HK-2 (cell line): ENCODE data around the gene AKAP13.

ENCODE experiments used
- DNase-seq: peaks from one replicate; pipeline ENCODE4 v3.0.0-alpha.2; 2018; ENCODE audit not compliant: unreplicated experiment

Gene AKAP13

DNA sequence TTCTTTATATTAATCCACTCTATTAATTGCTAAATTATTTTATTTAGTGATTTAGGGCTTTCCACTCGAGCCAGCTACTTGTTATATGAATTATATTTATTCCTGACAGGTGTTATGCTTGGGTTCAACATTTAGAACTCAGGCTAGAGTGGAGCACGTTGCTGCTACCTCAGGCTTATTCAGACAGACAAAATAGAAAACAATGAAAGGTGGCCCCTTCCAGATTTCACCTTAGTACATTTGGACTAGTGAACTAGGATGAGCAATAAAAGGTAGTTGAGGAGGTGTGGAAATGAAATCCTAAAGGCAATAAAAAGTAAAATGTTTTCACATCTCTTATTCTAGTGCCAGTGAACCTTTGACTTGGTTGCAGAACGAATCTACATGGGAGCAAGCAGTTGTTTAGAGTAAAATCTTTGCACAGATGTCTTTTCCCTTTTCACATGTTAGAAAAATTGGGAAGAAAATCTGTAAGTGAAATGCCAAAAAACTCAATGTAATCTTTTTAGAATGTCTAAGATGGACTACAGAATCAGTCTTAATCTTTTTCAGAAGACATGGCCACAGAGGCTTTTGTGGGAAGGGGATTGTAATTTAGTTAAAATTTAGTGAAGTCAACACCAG is 63.8 kb downstream of the AKAP13 start:
- no peak for DNase-seq

GRCh38 chr15:85445361-85445760 is 65.0 kb downstream of the AKAP13 start:
- DNase-seq: no peak

- DNase-seq: no peak
Observed at GRCh38 chr15:85451099-85451700, 70.8 kb downstream of the AKAP13 start.

DNA sequence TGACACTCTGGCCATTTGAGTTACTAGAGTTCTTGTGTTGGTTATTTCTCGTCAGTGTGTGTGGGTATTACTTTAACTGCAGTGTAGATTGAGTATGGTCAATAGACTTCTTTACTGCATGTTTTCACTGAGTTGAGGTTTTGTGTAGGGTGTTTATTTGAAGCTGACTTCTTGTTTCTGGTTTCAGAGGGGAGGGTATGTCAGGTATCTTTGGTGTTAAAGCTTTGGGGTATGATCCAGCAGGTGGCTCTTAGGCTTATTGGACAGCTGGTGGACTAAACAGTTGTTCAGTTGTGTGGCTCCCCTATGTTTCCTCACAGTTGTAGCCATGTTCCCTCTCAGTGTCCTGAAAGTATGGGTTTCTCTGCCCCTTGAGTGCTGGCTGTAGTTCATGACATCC is 72.0 kb downstream of the AKAP13 start:
- no peak for DNase-seq

GRCh38 chr15:85453144-85453872 is 72.9 kb downstream of the AKAP13 start:
- no peak for DNase-seq

DNA sequence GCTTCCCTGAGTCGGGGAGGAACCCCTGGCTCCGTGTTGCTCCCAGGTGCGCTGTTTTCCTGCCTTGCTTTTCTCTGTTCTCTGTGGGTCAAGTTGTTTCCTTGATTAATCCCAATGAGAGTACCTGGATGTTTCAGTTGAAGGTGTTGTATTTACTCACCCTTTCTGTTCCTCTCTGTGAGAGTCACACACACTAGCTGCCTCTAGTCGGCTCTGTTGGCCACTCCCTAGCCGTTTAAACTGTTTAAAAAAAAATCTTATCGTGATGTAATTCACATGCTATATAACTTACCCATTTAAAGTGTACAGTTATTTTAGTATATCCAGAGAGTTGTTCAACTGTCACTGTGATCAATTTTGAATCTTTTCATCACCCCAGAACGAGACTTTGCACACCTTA is 74.0 kb downstream of the AKAP13 start:
- no peak for DNase-seq

DNA sequence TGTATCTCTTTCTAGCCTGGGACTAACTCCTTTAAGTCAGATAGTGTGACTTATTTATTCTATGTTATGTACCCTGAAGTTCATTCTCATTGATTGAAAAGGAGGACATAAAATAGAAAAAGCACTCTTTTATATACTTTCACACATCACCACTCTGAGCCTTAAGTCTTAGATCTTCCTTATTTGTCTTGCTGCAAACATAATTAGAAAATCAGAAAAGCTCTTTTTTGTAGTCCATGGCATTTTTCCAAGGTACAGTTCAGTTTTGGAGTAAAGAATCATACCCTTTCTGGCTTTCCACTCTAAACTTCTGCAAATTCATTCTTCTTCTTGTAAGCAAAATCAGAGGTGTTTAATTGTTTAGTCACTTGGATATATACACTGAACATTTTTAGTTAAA is 75.5 kb downstream of the AKAP13 start:
- no peak for DNase-seq

DNA sequence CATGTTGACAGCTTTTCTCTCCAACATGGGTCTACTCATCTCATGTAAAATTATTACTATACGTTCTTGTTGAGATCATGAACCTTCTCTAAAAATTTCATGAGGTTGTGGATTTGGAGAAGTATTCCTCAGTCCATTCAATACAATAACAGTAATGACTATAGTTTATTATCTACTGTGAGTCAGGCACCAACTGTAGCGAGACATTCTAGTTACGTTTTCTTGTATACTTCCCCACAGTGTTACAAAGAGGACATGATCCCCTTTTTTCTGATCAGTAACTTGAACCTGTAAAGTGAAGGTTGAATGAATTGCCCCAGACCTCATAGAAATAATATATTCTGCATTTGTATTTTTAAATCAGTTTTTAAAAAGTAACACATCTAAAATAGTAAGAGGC is 76.4 kb downstream of the AKAP13 start:
- DNase-seq: no peak

DNA sequence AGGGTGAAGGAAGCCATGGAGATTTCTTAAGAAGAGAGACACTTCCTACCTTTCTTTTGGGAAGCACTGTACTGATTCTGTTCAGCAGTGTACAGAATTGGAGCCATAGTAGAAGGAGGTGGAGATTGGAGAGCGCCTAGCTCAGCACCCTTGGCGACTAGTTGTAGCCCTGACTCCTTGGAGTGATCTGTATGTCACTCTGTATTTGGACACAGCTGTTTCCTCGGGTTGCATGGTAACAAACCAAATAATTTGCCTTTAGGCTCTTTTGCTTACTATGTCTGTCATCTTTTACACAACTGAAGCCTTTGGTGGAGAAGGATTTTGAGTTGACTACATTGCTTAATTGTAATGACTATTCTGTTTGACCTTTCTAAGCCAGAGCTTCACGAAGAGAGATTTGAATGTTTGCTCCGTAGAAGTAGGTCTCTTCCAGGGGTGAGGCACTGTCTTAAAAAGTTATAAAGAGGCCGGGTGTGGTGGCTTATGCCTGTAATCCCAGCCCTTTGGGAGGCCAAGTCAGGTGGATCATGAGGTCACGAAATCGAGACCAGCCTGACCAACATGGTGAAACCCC is 77.1 kb downstream of the AKAP13 start:
- DNase-seq: no peak

GRCh38 chr15:85458764-85459163 is 78.4 kb downstream of the AKAP13 start:
- DNase-seq: no peak

DNA sequence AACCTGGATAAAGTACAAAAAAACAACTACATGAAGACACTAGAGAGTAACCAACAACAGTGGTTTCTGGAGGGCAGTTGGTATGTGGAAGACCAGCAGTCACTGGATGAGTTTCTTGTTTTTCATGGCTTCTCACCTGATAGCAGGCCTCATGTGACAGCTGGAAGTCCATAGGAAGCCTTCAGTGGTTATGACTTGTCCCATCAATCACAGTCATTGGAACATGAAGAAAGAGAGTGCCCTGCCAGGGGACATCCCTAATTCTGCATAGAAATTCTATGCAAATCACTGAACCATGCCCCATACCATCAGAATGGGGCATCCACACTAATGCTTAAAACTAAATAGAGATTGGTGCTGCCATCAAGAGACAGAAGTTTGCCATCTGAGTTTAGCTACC is 81.6 kb downstream of the AKAP13 start:
- DNase-seq: no peak

DNA sequence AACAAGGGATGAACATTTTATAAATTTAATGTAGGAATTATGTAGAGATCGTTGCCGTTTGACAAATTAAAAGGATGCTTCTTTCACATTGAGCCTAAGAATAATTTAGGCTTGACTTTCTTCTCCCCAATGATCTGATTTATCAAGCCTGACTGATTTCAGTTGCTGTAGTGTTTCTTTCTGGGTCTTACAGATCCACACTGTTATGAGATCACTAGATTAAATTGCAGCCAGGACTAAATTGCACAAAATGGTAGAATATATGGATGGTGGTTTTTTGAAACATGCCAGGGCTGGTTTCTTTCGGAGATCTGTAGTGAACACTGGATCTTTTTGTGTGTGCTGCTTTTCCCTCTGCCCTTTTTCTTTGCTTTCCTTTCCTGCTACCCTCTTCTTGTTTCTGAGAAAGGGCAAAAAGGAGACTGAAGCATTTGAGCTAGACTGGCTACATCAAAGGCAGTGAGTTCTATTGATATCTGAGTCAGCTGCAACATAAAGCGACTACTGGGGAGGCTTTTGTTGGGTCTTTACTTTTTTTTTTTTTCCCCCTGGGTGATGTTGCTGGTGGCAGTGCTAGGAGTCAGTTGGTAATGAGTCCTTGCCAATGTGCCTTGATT is 83.0 kb downstream of the AKAP13 start:
- no peak for DNase-seq

DNA sequence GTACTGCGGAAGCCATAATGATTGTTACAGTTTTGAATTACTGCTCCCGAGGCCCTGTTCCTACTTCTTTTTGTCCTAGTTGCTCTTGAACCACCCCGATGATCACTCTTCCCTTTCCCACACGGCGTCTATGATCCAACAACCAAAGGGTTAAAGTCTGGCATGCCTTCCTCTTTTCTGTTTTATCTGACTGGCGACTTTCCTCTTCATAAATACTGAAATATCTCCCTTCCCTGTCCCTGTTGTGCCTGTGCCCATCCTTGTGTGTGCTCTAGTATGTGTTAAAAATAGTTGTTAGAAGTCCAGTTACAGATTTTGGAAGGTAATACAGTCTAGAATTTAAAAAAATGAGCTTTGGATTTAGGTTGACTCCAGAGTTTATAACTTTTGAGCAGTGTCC is 83.6 kb downstream of the AKAP13 start:
- DNase-seq: no peak

- no peak for DNase-seq
Observed at GRCh38 chr15:85464471-85464870, 84.1 kb downstream of the AKAP13 start.

DNA sequence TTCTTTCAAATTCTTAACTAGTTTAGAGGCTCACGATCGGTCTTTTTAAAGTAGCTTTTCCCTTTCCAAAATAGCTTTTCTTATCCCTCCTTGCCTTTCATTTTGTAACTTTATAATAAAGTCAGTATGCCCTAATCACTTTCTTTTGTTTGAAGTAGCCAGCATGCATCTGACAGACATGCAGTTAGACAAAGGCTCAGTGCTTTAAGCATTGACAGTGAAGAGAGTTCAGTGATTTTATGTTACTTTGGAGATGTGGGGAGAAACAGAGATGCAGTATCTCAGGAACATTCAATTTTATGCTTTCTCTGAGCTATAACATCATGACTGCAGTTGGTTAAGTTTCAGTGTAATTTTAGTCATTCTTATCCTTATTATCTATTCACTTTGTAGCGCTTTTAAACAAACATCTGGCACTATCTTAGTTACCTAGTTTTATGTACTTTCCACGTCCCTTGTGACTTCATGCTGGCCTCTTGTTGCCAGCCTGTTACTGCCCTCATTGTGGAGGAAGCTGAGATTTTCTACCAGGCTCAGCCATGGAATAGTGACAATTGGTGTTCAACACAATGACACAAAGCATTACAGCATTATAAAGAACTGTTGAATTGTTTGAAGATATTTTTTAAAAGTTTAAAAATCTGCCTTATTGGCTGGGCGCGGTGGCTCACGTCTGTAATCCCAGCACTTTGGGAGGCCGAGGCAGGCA is 90.3 kb downstream of the AKAP13 start:
- DNase-seq: no peak

DNA sequence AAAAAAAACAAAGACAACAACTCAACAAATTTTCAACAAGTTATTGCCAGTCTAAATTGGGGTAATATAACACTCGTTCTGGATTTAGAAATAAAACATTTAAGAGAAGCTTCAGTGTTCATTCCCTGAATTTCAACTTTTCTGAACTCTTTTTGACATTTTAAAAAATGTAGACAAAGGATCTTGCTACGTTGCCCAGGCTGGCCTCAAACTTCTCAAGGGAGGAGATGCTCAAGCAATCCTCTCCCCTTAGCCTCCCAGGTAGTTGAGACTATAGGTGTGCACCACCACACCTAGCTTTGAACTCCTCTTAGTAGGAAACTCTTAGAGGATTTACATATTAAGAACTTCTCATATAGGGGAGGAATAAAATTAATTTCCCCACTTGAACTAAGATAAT is 91.9 kb downstream of the AKAP13 start:
- DNase-seq: no peak

DNA sequence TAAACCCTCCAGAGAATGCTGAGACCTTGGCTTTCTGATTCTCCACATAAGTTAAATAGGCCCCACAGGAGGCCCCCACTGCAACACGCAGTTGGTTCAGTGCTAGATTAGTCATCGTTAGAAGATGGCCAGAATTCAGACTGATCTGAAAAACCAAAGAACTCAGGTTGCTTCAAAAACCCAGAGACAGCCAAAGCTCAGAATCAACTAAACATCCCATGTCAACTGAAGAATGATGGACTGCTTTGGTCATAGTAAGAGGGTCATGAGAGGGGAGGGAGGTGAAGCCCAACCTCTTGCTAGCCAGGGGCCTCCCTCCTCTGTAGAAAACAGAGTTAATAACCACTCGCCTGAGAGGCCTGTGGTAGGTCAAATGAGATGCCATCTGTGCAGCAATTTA is 93.1 kb downstream of the AKAP13 start:
- no peak for DNase-seq

DNA sequence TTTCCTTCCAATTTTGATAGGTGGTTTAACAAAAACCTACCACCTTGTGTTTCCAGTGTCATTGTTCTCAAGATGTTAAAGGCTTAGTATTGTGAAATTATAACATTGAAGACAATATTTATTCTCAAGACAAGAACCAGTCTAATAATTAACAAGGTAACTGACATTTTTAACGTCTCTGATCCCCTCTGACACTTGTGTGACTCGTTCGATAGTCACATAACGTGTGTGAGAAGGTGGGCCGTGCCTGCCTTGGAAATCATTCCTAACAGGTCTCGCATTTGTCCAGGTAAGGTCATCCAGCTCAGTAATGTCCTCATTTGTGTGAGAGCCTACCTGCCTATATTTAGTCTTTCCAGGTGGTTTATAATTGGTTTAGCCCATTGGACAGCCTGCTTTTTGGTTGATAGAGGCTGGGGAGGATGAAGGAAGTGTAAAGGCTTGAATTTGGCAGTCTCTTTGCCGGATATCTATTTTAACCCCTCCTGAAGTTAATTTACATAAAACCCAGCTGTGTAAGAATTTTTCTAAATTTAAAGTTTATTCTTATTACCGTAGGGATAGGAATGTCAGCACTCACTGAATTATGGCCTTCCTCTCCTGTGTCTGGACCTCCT is 94.4 kb downstream of the AKAP13 start:
- no peak for DNase-seq

GRCh38 chr15:85475317-85475701 is 94.9 kb downstream of the AKAP13 start:
- DNase-seq: no peak

DNA sequence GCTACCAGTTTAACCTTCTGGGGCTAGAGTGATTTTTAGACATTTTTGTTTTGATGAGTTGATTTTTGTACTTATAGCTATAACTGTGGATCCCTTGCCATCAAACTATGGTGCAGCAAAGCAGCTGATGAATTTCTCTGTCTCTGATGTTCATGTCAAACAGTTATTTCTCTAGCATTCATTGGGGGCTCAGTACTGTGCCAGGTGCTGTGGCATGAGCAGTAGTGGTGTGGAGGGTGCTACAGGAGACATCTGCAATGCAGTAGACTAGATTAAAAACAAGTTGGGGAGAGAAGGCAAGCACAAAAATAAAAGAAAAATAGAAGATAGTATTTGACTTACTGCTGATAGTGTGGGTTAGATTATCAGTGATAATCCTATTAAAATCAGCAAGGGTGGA is 95.3 kb downstream of the AKAP13 start:
- no peak for DNase-seq

DNA sequence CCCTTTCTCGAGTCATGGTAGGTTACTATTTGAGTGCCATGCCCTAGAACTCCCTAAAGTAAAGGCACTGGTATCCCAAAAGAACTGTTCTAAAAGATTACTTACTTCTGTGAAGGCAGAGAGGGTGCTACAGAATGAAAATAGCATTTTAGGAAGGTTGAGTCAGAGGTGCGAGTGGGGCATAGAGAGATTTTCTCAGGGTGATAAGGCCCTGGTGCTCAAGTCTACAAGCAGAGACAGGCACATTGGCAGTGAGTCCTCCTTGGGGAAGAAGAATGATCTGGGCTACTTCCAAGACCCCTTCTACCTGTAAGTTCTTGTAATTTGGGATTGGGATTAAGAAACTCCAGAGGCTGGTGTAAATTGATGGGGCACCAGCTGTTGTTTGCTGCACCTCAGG is 96.7 kb downstream of the AKAP13 start:
- DNase-seq: no peak

DNA sequence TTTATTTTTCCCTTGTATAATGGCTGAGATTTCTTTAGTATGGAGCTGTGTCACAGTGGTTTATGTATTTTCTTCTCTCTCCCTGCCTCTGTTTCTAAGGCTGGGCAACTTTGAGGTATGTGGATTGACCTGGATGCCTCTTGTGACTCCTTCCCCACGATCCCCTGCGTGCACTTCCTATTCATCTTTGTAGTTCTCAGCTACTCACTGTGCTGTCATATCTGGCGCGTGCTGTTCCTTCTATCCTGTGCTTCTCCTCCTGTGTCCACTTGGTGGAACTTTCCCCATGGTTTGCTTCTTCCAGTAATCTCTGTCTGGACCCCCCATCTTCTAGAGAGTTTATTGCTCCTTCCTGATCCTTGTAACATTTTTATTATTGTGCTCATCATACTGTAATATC is 97.3 kb downstream of the AKAP13 start:
- DNase-seq: peak; percentile 68
